ENCODE measurements around the gene PTPRA. TPM values are rescaled to one million over a fixed set of nuclear protein-coding genes. Genes with fewer than 3 reads are reported as not detected.

Gene PTPRA
- total RNA-seq, 4 donors from 2014 or later: 18.9 to 32.5 (median 27.3) TPM

GRCh38 chr20:2921506-2921905, 48.2 kb downstream of the PTPRA start:
- H3K27me3 ChIP-seq: no peaks in the 10 kb centered on the region
- no peak overlapping the region for H3K4me3 ChIP-seq
- TF ChIP-seq, protein P1, sequence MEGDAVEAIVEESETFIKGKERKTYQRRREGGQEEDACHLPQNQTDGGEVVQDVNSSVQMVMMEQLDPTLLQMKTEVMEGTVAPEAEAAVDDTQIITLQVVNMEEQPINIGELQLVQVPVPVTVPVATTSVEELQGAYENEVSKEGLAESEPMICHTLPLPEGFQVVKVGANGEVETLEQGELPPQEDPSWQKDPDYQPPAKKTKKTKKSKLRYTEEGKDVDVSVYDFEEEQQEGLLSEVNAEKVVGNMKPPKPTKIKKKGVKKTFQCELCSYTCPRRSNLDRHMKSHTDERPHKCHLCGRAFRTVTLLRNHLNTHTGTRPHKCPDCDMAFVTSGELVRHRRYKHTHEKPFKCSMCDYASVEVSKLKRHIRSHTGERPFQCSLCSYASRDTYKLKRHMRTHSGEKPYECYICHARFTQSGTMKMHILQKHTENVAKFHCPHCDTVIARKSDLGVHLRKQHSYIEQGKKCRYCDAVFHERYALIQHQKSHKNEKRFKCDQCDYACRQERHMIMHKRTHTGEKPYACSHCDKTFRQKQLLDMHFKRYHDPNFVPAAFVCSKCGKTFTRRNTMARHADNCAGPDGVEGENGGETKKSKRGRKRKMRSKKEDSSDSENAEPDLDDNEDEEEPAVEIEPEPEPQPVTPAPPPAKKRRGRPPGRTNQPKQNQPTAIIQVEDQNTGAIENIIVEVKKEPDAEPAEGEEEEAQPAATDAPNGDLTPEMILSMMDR (IDR thresholded peaks at IDR 0.05 in 4 of 5, conservative IDR thresholded peaks at IDR 0.05 in 1 of 5): no peak
- TF ChIP-seq POLR2A (IDR thresholded peaks at IDR 0.05): no peak
- H3K27ac ChIP-seq: no peak overlapping the region
- intact Hi-C loops (cut with DNase I; ENCODE audit: low total_unique reads) (no loop called here), in situ Hi-C loops (cut with MboI; ENCODE audit: low sequenced_read_pairs in 4 of 4) (no loop called here)
- DNase-seq (no peak), ATAC-seq (no peak)
- peaks cover 27 to 39% of the 10 kb centered on the region in 2 donors for H3K4me1 ChIP-seq
- peaks cover 0 to 25% of the 10 kb centered on the region in 2 donors for H3K36me3 ChIP-seq
- H3K9me3 ChIP-seq: no peaks in the 10 kb centered on the region

- DNase-seq (no peak), ATAC-seq (no peak)
- in situ Hi-C loops (cut with MboI; ENCODE audit: low sequenced_read_pairs in 4 of 4) (no loop called here), intact Hi-C loops (cut with DNase I; ENCODE audit: low total_unique reads) (no loop called here)
- TF ChIP-seq, protein P1 (IDR thresholded peaks at IDR 0.05 in 4 of 5, conservative IDR thresholded peaks at IDR 0.05 in 1 of 5): no peak
- no peak for TF ChIP-seq POLR2A (IDR thresholded peaks at IDR 0.05)
- H3K27ac ChIP-seq: no peak overlapping the region
- peaks cover 27 to 32% of the 10 kb centered on the region in 2 donors for H3K4me1 ChIP-seq
- H3K36me3 ChIP-seq: peaks cover 0 to 25% of the 10 kb centered on the region in 2 donors
- H3K4me3 ChIP-seq: no peak overlapping the region
- H3K27me3 ChIP-seq: no peaks in the 10 kb centered on the region
- no peaks in the 10 kb centered on the region for H3K9me3 ChIP-seq
Measured at GRCh38 chr20:2922957-2923356, 49.7 kb downstream of the PTPRA start.

- no peak overlapping the region for H3K27ac ChIP-seq
- DNase-seq: no peak
- no peaks in the 10 kb centered on the region for H3K27me3 ChIP-seq
- intact Hi-C loops (cut with DNase I; ENCODE audit: low total_unique reads): no loop called here
- H3K36me3 ChIP-seq: peaks cover 0 to 5% of the 10 kb centered on the region in 2 donors
- H3K4me3 ChIP-seq: no peak overlapping the region
- no peak for TF ChIP-seq POLR2A (IDR thresholded peaks at IDR 0.05)
- TF ChIP-seq, protein P1 (IDR thresholded peaks at IDR 0.05 in 4 of 5, conservative IDR thresholded peaks at IDR 0.05 in 1 of 5): no peak
- no peaks in the 10 kb centered on the region for H3K9me3 ChIP-seq
- no peak for ATAC-seq
- in situ Hi-C loops (cut with MboI; ENCODE audit: low sequenced_read_pairs in 4 of 4): no loop called here
- no peaks in the 10 kb centered on the region for H3K4me1 ChIP-seq
Measured at GRCh38 chr20:2930538-2930937, 57.3 kb downstream of the PTPRA start.

GRCh38 chr20:2932498-2932897, 59.2 kb downstream of the PTPRA start:
- in situ Hi-C loops (cut with MboI; ENCODE audit: low sequenced_read_pairs in 4 of 4) (no loop called here), intact Hi-C loops (cut with DNase I; ENCODE audit: low total_unique reads) (no loop called here)
- no peak overlapping the region for H3K27ac ChIP-seq
- no peaks in the 10 kb centered on the region for H3K4me1 ChIP-seq
- H3K4me3 ChIP-seq: no peak overlapping the region
- DNase-seq (no peak), ATAC-seq (no peak)
- H3K27me3 ChIP-seq: no peaks in the 10 kb centered on the region
- H3K36me3 ChIP-seq: peaks cover 0 to 5% of the 10 kb centered on the region in 2 donors
- TF ChIP-seq, protein P1 (IDR thresholded peaks at IDR 0.05 in 4 of 5, conservative IDR thresholded peaks at IDR 0.05 in 1 of 5): no peak
- no peaks in the 10 kb centered on the region for H3K9me3 ChIP-seq

DNA sequence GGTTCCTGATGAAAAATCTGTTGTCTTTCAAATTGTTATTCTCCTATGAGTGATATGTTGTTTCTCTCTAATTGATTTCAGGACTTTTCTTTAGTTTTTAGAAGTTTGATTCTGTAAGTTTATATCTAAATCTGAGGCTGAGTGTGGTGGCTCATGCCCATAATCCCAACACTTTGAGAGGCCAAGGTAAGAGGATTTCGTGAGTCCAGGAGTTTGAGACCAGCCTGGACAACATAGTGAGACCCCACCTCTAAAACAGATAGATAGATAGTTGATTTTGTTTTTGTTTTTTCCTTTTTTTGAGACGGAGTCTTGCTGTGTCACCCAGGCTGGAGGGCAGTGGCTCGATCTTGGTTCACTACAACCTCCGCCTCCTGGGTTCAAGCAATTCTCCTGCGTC, 64.6 kb downstream of the PTPRA start:
- DNase-seq (no peak), ATAC-seq (no peak)
- TF ChIP-seq POLR2A (IDR thresholded peaks at IDR 0.05): no peak
- TF ChIP-seq, protein P1 (IDR thresholded peaks at IDR 0.05 in 4 of 5, conservative IDR thresholded peaks at IDR 0.05 in 1 of 5): no peak
- H3K27ac ChIP-seq: no peak overlapping the region
- H3K4me1 ChIP-seq: peaks cover 10 to 22% of the 10 kb centered on the region in 2 donors
- in situ Hi-C loops (cut with MboI; ENCODE audit: low sequenced_read_pairs in 4 of 4) (no loop called here), intact Hi-C loops (cut with DNase I; ENCODE audit: low total_unique reads) (no loop called here)
- H3K27me3 ChIP-seq: no peaks in the 10 kb centered on the region
- no peaks in the 10 kb centered on the region for H3K36me3 ChIP-seq
- H3K4me3 ChIP-seq: no peak overlapping the region
- no peaks in the 10 kb centered on the region for H3K9me3 ChIP-seq

Data from gastrocnemius medialis (tissue), 4 donors.